Measurements from ENCODE around the gene HSPBP1. TPM values are rescaled to one million over a fixed set of nuclear protein-coding genes. Genes with fewer than 3 reads are reported as not detected.

The HSPBP1 gene
- total and polyA plus RNA-seq, 9 of the 15 experiments (the other 6 are each of a cell fraction or from before 2014, with no cell fraction given): 0.83 to 81.3 (median 21.8) TPM

GRCh38 chr19:55262359-55262758, 17.6 kb downstream of the HSPBP1 start:
- intact Hi-C loops (cut with micrococcal nuclease): no loop called here
- Histone ChIP-seq H4K20me1 (replicated peaks; ENCODE audit: control insufficient read depth, insufficient read depth, low read length) (peaks cover 7% of the 10 kb centered on the region), H2AFZ (ENCODE audit: low read depth, low read length) (no peak overlapping the region), H3K9me3 (replicated peaks; ENCODE audit: control insufficient read depth, insufficient read depth, low read depth, low read length) (peaks cover 3% of the 10 kb centered on the region; the same call in 1 of the 2 replicates), H3K27me3 (ENCODE audit: control insufficient read depth in 2 of 2, insufficient read depth in 2 of 2, low read length in 2 of 2) (no peaks in the 10 kb centered on the region), H3K4me3 (no peak overlapping the region), H3K4me2 (ENCODE audit: insufficient read depth, low read length) (no peak overlapping the region), H3K9me1 (ENCODE audit: control insufficient read depth, insufficient read depth, low read length) (no peaks in the 10 kb centered on the region), H3K9ac (ENCODE audit: insufficient read depth in 1 of 2, low read depth in 2 of 2, low read length in 2 of 2) (peak overlapping the region in 1 of 2 experiments; percentile 54; a peak in 2 of 4 replicates), H3K79me2 (ENCODE audit: control insufficient read depth, insufficient read depth, low read length) (peaks cover 19% of the 10 kb centered on the region), H3K36me3 (ENCODE audit: control insufficient read depth, insufficient read depth, low read length) (no peaks in the 10 kb centered on the region; the same call in 2 of the 3 replicates), H3K27ac (ENCODE audit: extremely low read depth, low read depth, low read length) (no peak overlapping the region), H3K4me1 (replicated peaks in 1 of 2; ENCODE audit: control insufficient read depth in 2 of 2, insufficient read depth in 2 of 2, low read length in 2 of 2) (peaks cover 12 to 38% of the 10 kb centered on the region in 2 experiments; a peak in 4 of 5 replicates)
- 84% methylated on average over 6 of the region's 9 CpGs for WGBS (ENCODE audit: insufficient coverage, low coverage, missing lambda C conversion rate)
- no peak for DNase-seq (ENCODE audit: extremely low read depth in 1 of 4, low spot score in 3 of 4)
- ATAC-seq: no peak
- BruUV-seq (replicated peaks): no TSS peak
- in situ Hi-C loops (cut with MboI): no loop called here
- CTCF ChIA-PET (ENCODE audit: low intra/inter-chr PET ratio): no interaction called here
- no peak for FAIRE-seq
- POLR2A ChIA-PET: interaction anchor here (0.6 to 2.6 kb wide), 8 partner anchors 9 to 145 kb away, joined by 3 to 13 read pairs (median 4); partner anchors contain the start of genes HSPBP1 and UBE2S
- no peak for TF ChIP-seq SIRT6 (IDR thresholded peaks at IDR 0.05; ENCODE audit: low read depth, low read length)
- TF ChIP-seq ATF4 (CRISPR knock-in tag; IDR thresholded peaks at IDR 0.05): no peak
- TF ChIP-seq ZNF217 (CRISPR knock-in tag; IDR thresholded peaks at IDR 0.05): no peak

GRCh38 chr19:55261671-55262126, 18.2 kb downstream of the HSPBP1 start:
- ChIA-PET POLR2A (interaction anchor here (0.6 to 3.4 kb wide), 9 partner anchors 8 to 148 kb away, joined by 3 to 18 read pairs (median 5); partner anchors contain the start of genes HSPBP1 and UBE2S), CTCF (ENCODE audit: low intra/inter-chr PET ratio) (no interaction called here)
- Histone ChIP-seq H3K4me1 (replicated peaks in 1 of 2; ENCODE audit: control insufficient read depth in 2 of 2, insufficient read depth in 2 of 2, low read length in 2 of 2) (peaks cover 18 to 45% of the 10 kb centered on the region in 2 experiments; a peak in 4 of 5 replicates), H3K9me1 (ENCODE audit: control insufficient read depth, insufficient read depth, low read length) (no peaks in the 10 kb centered on the region), H3K4me3 (no peak overlapping the region), H3K9ac (ENCODE audit: insufficient read depth in 1 of 2, low read depth in 2 of 2, low read length in 2 of 2) (peak overlapping the region in 1 of 2 experiments; percentile 13; a peak in 1 of 4 replicates), H2AFZ (ENCODE audit: low read depth, low read length) (no peak overlapping the region), H3K4me2 (ENCODE audit: insufficient read depth, low read length) (no peak overlapping the region), H3K36me3 (ENCODE audit: control insufficient read depth, insufficient read depth, low read length) (peaks cover 5% of the 10 kb centered on the region; the same call in 2 of the 3 replicates), H3K27me3 (ENCODE audit: control insufficient read depth in 2 of 2, insufficient read depth in 2 of 2, low read length in 2 of 2) (no peaks in the 10 kb centered on the region), H3K9me3 (replicated peaks; ENCODE audit: control insufficient read depth, insufficient read depth, low read depth, low read length) (peaks cover 3% of the 10 kb centered on the region; the same call in 1 of the 2 replicates), H3K27ac (ENCODE audit: extremely low read depth, low read depth, low read length) (no peak overlapping the region), H4K20me1 (replicated peaks; ENCODE audit: control insufficient read depth, insufficient read depth, low read length) (peaks cover 14% of the 10 kb centered on the region), H3K79me2 (ENCODE audit: control insufficient read depth, insufficient read depth, low read length) (peaks cover 26% of the 10 kb centered on the region)
- DNase-seq (ENCODE audit: extremely low read depth in 1 of 4, low spot score in 3 of 4) (peak in 1 of 4 experiments; percentile 45), FAIRE-seq (no peak), ATAC-seq (no peak)
- BruUV-seq (replicated peaks): no TSS peak
- in situ Hi-C loops (cut with MboI) (no loop called here), intact Hi-C loops (cut with micrococcal nuclease) (no loop called here)
- 90% methylated on average over 11 of the region's 13 CpGs for WGBS (ENCODE audit: insufficient coverage, low coverage, missing lambda C conversion rate)
- TF ChIP-seq ZNF318 (IDR thresholded peaks at IDR 0.05; ENCODE audit: borderline replicate concordance in 1 of 2, low read depth in 1 of 2): no peak
- TF ChIP-seq NCOA4 (IDR thresholded peaks at IDR 0.05; ENCODE audit: partially characterized antibody): no peak
